Stimulated activated CD4-positive, alpha-beta T cell treated with anti-CD3 and anti-CD28 coated beads, Interleukin-2, amount 100 ng/mL, for 48 hours (primary cell): Measurements from ENCODE around the gene MAPRE3.
A peak's percentile ranks its signal among the peaks of the same experiment; 100 is the strongest.

Experiments
- DNase-seq, 2 donors: peaks; one replicate each; pipeline ENCODE4 v3.0.0-alpha.2; 2020

Gene MAPRE3

DNA sequence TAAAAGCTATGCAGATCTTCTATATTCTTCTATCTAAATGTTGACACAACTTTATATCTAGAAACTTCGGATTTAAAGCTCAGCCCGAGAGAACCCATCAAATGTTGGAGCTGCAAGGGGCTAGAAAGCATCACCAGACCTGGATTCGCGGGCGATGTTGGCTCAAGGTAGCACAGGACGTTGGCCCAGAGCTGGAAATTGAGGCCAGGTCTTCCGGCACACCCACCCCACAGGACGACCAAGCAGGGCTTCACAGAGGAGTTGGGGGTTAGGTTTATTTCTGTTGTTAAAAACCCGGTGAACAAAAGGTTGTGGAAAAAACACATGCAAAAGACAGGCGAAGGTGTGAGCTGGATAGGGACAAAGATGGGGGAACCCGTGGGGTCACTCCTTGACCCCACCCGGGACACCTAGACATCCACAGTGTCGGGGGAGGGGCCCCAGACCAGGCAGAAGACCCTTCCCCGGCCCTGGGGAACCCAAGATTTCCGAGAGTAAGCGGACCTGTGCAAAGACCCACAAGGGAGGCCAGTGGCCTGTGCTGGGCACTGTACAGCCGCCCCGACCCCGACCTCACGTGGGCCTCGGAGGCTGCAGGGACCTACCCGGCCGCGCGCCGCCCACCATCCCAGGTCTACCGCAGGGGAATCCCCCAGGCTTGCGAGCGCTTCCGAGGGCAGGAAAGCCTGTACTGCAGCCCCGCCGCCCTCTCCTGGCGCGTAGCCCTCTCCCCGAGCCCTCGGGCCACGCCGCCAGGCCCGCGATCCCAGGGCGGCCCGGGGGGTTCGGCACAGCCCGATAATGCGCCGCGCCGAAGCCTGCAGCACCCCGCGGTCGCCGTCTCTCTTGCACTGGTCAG lies 79.2 kb downstream of the MAPRE3 start:
- peak; percentile 57 to 61 for DNase-seq

DNA sequence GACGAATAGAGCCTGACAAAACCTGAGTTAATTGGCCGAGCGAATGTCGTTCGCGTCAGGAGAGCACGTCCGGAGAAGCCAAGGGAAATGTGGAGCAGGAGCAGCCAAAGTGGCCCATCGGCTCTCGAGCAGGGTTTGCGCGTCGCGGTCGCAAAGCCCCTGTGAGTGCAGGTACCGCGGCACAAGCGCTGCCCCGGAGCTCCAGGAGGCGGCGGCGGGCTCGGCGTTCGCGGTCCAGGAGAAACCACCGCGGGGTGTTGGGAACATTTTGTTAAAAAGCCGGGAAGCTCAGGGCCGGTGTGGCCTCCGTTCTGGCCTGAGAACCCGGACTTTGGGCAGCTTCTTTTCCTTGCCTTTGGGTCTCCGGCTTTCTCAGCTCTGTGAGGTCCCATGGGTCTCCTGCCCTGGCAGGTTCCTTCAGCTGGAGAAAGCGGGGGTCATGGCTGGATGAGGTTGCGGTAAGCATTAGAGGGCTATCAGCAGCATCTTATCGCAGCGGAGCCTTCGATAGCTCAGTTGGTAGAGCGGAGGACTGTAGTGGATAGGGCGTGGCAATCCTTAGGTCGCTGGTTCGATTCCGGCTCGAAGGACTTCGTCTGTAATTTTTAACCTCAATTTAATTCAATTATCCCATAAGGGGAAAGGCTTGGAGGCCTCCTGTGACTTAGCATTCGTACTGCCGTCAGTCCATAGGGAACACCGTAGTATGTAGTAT lies 80.0 kb downstream of the MAPRE3 start:
- DNase-seq, result peak; percentile 93 to 94

DNA sequence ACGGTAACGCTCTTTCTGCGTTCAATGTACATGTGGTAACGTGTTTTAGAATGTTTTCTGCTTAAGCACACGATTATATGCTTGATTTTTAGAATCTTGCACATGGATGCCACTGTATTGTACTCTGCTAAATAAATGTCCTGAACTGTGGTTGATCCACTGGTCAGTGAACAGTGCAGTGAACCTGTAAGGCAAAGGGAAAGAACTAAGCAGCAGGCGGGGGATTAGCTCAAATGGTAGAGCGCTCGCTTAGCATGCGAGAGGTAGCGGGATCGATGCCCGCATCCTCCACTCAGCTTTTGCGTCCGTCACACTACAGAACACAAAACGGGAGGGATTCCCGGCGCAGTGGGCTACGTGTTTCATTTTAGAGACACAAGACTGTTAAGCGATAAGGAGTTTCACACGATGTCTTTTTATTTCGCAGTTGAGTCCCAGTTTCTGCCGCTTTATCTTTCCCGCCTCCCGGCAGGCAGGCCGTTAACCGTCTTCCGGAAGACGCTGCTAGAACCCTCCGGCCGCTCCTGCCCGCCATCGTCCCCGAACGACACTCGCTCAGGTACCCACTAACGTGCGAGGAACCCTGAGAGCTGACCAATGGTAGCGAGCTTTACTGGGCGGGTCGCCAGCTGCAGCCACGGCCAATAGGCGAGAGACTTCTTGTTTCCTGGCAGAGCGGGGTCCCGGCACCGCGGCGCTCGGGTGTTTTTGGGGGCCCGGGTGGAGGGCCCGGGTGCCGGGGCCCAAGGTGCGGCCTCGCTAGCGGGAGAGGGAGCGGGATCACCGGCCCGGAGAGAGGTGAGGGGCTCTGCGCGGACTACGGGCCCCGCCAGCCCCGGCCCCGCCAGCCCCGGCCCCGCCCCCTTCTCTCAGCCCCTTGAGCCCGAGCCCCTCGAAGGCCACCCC lies 80.8 kb downstream of the MAPRE3 start, which contains the start of gene AGBL5:
AGBL5 (plus strand) TSS at position 673 of the 906 bp plus-strand sequence. CDS start 1,291 bp downstream, outside the sequence.
- peak; percentile 94 to 95 for DNase-seq

GRCh38 chr2:27051902-27052645 lies 81.6 kb downstream of the MAPRE3 start:
- peak in 1 of 2 donors; percentile 22 for DNase-seq

- DNase-seq, result no peak
These were observed 82.9 kb downstream of the MAPRE3 start for GRCh38 chr2:27053321-27053720.

DNA sequence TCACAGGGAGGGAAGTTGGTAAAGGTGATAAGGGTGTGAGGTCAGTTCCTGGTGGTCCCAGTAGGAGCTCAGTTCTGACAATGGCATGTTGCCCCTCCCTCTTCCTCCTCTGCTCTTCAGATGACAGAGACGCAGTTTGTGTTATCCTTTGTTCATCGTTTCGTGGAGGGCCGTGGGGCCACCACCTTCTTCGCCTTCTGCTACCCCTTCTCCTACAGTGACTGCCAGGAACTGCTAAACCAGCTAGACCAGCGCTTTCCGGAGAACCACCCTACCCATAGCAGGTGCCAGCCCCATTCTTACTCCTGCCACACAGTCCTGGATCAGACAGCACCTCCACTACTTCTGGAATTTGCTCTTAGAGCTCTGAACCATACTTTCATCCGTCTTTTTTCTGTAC lies 83.3 kb downstream of the MAPRE3 start:
- DNase-seq, result no peak

GRCh38 chr2:27054721-27055120 lies 84.3 kb downstream of the MAPRE3 start:
- no peak for DNase-seq

GRCh38 chr2:27057184-27057583 lies 86.7 kb downstream of the MAPRE3 start:
- DNase-seq, result no peak

GRCh38 chr2:27058210-27058609 lies 87.8 kb downstream of the MAPRE3 start:
- DNase-seq, result no peak

- DNase-seq, result no peak
These were observed 88.8 kb downstream of the MAPRE3 start for GRCh38 chr2:27059141-27059820.

DNA sequence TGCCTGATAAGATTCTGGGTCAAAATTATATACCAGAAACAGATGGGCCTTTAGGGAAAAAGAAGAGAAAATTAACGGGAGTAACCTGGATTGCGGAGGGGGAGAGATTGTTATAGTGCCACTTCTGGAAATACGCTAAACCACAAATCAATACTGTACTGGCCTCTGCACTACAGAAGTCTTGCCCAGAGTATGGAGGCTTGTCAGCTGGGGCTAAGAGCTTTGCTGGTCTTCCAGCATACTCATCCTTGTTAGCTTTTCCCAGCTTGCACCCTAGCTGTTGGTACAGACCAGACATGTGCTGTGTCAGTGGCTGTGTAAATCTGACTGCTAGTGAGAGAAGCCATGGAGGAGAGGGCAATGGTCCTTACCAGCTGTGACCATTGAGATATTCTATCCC lies 89.9 kb downstream of the MAPRE3 start:
- DNase-seq, result no peak

- no peak for DNase-seq
These were observed 94.7 kb downstream of the MAPRE3 start for GRCh38 chr2:27065128-27065527.

DNA sequence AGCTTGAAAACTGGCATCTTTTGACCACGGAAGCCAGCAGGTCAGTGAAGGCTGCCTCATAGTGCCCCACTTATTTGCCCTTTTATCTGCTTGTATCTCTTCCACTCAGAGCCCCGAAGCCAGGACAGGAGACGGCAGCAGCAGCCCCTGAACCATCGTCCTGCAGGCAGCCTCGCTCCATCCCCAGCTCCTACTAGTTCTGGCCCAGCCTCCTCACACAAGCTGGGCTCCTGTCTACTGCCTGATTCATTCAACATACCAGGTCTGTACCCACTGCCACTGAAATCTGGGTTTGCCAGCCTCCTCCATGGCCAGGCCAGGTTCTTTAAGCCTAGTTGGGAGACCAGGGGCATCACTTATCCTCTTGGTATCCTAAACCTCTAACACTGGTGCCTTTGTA lies 96.9 kb downstream of the MAPRE3 start:
- DNase-seq, result no peak

- no peak for DNase-seq
These were observed 99.0 kb downstream of the MAPRE3 start for GRCh38 chr2:27069436-27069835.

GRCh38 chr2:27069961-27070618 lies 99.7 kb downstream of the MAPRE3 start:
- DNase-seq, result no peak

- no peak for DNase-seq
These were observed 100.3 kb downstream of the MAPRE3 start for GRCh38 chr2:27070653-27071276.

DNA sequence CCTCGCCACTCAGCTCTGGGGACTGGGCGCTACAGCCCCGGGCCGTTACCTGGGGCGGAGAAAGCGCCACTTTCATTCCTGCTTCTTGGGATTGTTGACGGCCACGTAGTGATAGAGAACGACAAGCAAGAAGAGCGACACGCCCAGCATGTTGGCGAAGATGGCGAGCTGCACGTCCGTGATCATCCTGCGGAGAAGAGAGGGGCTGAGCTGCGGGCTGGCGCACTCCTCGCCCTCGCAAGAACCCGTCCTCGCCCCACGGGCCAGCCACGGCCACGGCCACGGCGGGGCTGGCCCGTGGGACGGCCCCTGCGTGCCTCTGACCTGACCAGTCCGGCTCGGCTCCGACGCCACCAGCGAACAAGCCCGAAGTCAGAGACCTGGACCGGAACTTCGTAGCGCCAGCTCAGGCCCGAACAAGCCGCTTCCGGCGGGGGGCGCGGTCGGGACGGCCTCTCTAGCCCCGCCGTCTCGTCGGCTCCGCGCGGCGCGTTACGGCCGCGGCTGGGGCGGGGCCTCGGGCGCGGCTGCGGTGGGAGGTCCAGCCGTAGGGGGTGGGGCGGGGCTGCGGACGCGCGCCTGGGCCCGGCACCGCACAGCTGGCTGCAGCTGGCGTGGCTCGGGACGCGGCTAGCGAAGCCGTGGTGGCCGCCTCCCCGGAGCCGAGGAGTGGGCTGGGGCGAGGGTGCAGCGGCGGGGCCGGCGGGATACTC lies 101.0 kb downstream of the MAPRE3 start, which contains the start of gene OST4:
OST4 (minus strand) TSS at position 378 of the 713 bp plus-strand sequence.
- peak; percentile 86 to 88 for DNase-seq

- DNase-seq, result peak in 1 of 2 donors; percentile 26
These were observed 101.8 kb downstream of the MAPRE3 start for GRCh38 chr2:27071990-27072830.

DNA sequence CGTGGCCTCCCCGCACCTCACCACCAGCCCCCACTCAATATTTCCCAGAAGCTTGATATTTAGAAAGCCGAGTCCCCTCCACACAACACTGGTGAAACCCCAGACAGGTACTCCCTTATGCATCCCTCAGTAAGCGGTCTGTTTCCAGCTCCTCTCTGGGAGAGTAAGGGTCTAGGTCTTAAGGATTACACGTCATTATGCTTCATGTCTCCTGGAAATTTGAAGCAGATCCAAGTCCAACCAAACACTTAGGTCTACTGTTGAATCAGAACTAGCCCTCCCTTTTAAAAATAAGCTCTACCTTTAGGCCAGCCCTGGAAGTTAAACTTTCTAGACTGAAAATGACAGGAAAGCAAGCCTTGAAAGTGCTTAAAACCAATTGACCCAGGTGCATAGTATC lies 102.5 kb downstream of the MAPRE3 start:
- no peak for DNase-seq
